HepG2 (cell line): ENCODE results near the gene CACNA2D3. TPM values are rescaled to one million over a fixed set of nuclear protein-coding genes. Genes with fewer than 3 reads are reported as not detected.

Source experiments
- CEBPZ ChIP-seq: IDR thresholded peaks from 2 replicates; pipeline ENCODE4 v1.6.1; 2012; ENCODE audit warnings: low read length, improper control_type of control experiment
- FOXO4 ChIP-seq: sonication (generic); formaldehyde crosslinking; conservative IDR thresholded peaks from 2 replicates; pipeline ENCODE4 v1.8.1; 2023; ENCODE audit warnings: missing genetic modification reagents
- NCOA2 ChIP-seq: sonication (generic); formaldehyde crosslinking; IDR thresholded peaks from 2 replicates; pipeline ENCODE4 v1.8.0; 2022; ENCODE audit warnings: inconsistent platforms
- PRDM15 ChIP-seq: sonication (generic); formaldehyde crosslinking; IDR thresholded peaks from 2 replicates; pipeline ENCODE4 v1.4.0; 2020; ENCODE audit warnings: missing genetic modification reagents
- ZBTB21 ChIP-seq: sonication (generic); formaldehyde crosslinking; IDR thresholded peaks from 2 replicates; pipeline ENCODE4 v1.4.0; 2020; ENCODE audit warnings: missing genetic modification reagents
- ZNF281 ChIP-seq: sonication (generic); formaldehyde crosslinking; IDR thresholded peaks from 2 replicates; pipeline ENCODE4 v1.4.0; 2020; ENCODE audit warnings: missing genetic modification reagents, borderline replicate concordance
- polyA plus RNA-seq, 8 experiments: library from polyadenylated mRNA; depleted of rRNA in 3 of 8; stranded (reverse) in 7 of 8; unstranded in 1 of 8; fragments of >200 nt; fragmentation: Illumina TruSeq in 4 of 8; extraction: Trizol in 4 of 8; gene quantifications; 2 replicates each; pipeline versions ENCODE4 v1.2.1 to v1.2.3, GENCODE V29; 2011 to 2016; ENCODE audit warnings: low read depth in 4 of 8, missing spikeins in 1 of 8, mixed read lengths in 1 of 8; ENCODE audit not compliant: insufficient read depth in 1 of 8
- total RNA-seq, 5 experiments: library from RNA; depleted of rRNA; stranded (reverse); fragments of >200 nt; fragmentation: Illumina TruSeq; extraction: Trizol; gene quantifications; 2 replicates each; pipeline ENCODE4 v1.2.3, GENCODE V29; 2016; ENCODE audit warnings: low read depth in 1 of 5

The CACNA2D3 gene
- total and polyA plus RNA-seq, 2 of the 13 experiments (the other 11 are each of a cell fraction or from before 2014, with no cell fraction given): not detected

GRCh38 chr3:54193093-54193492 is 70.7 kb downstream of the CACNA2D3 start (continued):
- TF ChIP-seq PRDM15 (no peak), CEBPZ (no peak), ZBTB21 (CRISPR knock-in tag) (no peak), ZNF281 (CRISPR knock-in tag) (no peak), NCOA2 (CRISPR knock-in tag) (no peak), FOXO4 (CRISPR knock-in tag) (no peak)
